GM23248 (cell line): Measurements from ENCODE around the gene CCNJL. TPM values are rescaled to one million over a fixed set of nuclear protein-coding genes. Genes with fewer than 3 reads are reported as not detected.

ENCODE experiments used
- DNase-seq: peaks from one replicate; pipeline ENCODE4 v3.0.0-alpha.2; 2015
- H2AFZ ChIP-seq: fragments of 200-600 bp; sonication (generic); 2 replicates; pipeline ENCODE4 v1.6.1; 2016; ENCODE audit warnings: antibody characterized with exemption
- H3F3A ChIP-seq: fragments of 200-600 bp; sonication (generic); 2 replicates; pipeline ENCODE4 v1.6.1; 2016; ENCODE audit warnings: mild to moderate bottlenecking, antibody characterized with exemption, mixed run types; ENCODE audit not compliant: insufficient read depth
- H3K27ac ChIP-seq: fragments of 200-600 bp; sonication (generic); 2 replicates; pipeline ENCODE4 v1.5.1; 2016; ENCODE audit warnings: mild to moderate bottlenecking
- H3K27me3 ChIP-seq: fragments of 200-600 bp; sonication (generic); replicated peaks from 2 replicates; pipeline ENCODE4 v1.6.1; 2016; ENCODE audit warnings: mild to moderate bottlenecking; ENCODE audit not compliant: insufficient read depth
- H3K36me3 ChIP-seq: fragments of 200-600 bp; sonication (generic); 2 replicates; pipeline ENCODE4 v1.6.1; 2016; ENCODE audit warnings: low read depth, mild to moderate bottlenecking
- H3K4me1 ChIP-seq: fragments of 200-600 bp; sonication (generic); 2 replicates; pipeline ENCODE4 v1.6.1; 2016; ENCODE audit warnings: mild to moderate bottlenecking; ENCODE audit not compliant: insufficient read depth
- H3K4me2 ChIP-seq: fragments of 200-600 bp; sonication (generic); one replicate; pipeline ENCODE4 v1.6.1; 2016; ENCODE audit warnings: mild to moderate bottlenecking; ENCODE audit not compliant: unreplicated experiment
- H3K4me3 ChIP-seq: fragments of 200-600 bp; sonication (generic); 2 replicates; pipeline ENCODE4 v1.5.1; 2016; ENCODE audit warnings: mild to moderate bottlenecking
- H3K79me2 ChIP-seq: fragments of 200-600 bp; sonication (generic); 2 replicates; pipeline ENCODE4 v1.6.1; 2016; ENCODE audit warnings: mild to moderate bottlenecking; ENCODE audit not compliant: insufficient read depth
- H3K9ac ChIP-seq: fragments of 200-600 bp; sonication (generic); 2 replicates; pipeline ENCODE4 v1.6.1; 2016; ENCODE audit warnings: mild to moderate bottlenecking
- H3K9me2 ChIP-seq: fragments of 200-600 bp; sonication (generic); 2 replicates; pipeline ENCODE4 v1.6.1; 2016; ENCODE audit warnings: mixed run types, mild to moderate bottlenecking, moderate library complexity; ENCODE audit not compliant: insufficient read depth
- H3K9me3 ChIP-seq: fragments of 200-600 bp; sonication (generic); one replicate; pipeline ENCODE4 v1.6.1; 2017; ENCODE audit warnings: low read depth
- H4K20me1 ChIP-seq: fragments of 200-600 bp; sonication (generic); 2 replicates; pipeline ENCODE4 v1.6.0; 2016; ENCODE audit not compliant: insufficient read depth
- EZH2 ChIP-seq: fragments of 200-600 bp; sonication (generic); IDR thresholded peaks from 2 replicates; pipeline ENCODE4 v1.6.1; 2018; ENCODE audit warnings: antibody characterized with exemption, mild to moderate bottlenecking; ENCODE audit not compliant: insufficient read depth, poor library complexity, severe bottlenecking
- EZH2phosphoT487 ChIP-seq: fragments of 200-600 bp; sonication (generic); IDR thresholded peaks from 2 replicates; pipeline ENCODE4 v1.6.1; 2018; ENCODE audit warnings: antibody characterized with exemption, moderate library complexity, mild to moderate bottlenecking, low read depth; ENCODE audit not compliant: insufficient read depth
- WGBS, 2 experiments: methylation state at CpG; one replicate each; pipeline ENCODE4 v1.1.6; 2015 to 2017; ENCODE audit warnings: low lambda C conversion rate in 2 of 2, low coverage in 1 of 2; ENCODE audit errors: missing lambda C conversion rate in 2 of 2; 5-methylcytosine and 5-hydroxymethylcytosine counted together
- in situ Hi-C: fragments of 300-500 bp; cut with MboI; formaldehyde crosslinking; loops from 2 replicates; pipeline ENCODE4 v1.15.0; 2020
- polyA plus RNA-seq: library from polyadenylated mRNA; unstranded; fragments of >200 nt; fragmentation: Nextera tagmentation; extraction: Ambion mirVana; gene quantifications from 2 replicates; pipeline ENCODE4 v1.2.1, GENCODE V29; 2016
- total RNA-seq: library from RNA; depleted of rRNA; stranded (reverse); fragments of >200 nt; shearing (Covaris generic); gene quantifications from 2 replicates; pipeline ENCODE4 v1.2.3, GENCODE V29; 2014

CCNJL gene
- total and polyA plus RNA-seq, 2 experiments from 2014 or later = 0.43 TPM; not detected in 1

- Histone ChIP-seq H3K79me2 (no peaks in the 10 kb centered on the region), H3K9me3 (no peaks in the 10 kb centered on the region), H3K4me1 (no peaks in the 10 kb centered on the region), H3K27ac (no peak overlapping the region), H2AFZ (no peak overlapping the region), H3K4me3 (no peak overlapping the region), H3K36me3 (no peaks in the 10 kb centered on the region), H4K20me1 (no peaks in the 10 kb centered on the region), H3F3A (no peaks in the 10 kb centered on the region), H3K4me2 (no peak overlapping the region), H3K9me2 (no peaks in the 10 kb centered on the region), H3K27me3 (no peaks in the 10 kb centered on the region; the same call in 1 of the 2 replicates), H3K9ac (no peak overlapping the region)
- WGBS, 2 experiments = 66 to 67% methylated on average over 5 of the region's 5 CpGs
- in situ Hi-C loops = no loop called here
- DNase-seq = no peak
- TF ChIP-seq EZH2phosphoT487 = no peak
- no peak for TF ChIP-seq EZH2
Observed at GRCh38 chr5:160274483-160274931, 37.9 kb downstream of the CCNJL start.

- Histone ChIP-seq H3K9ac (no peak overlapping the region), H3K27ac (no peak overlapping the region), H3K4me2 (no peak overlapping the region), H3F3A (no peaks in the 10 kb centered on the region), H3K4me1 (no peaks in the 10 kb centered on the region), H3K4me3 (no peak overlapping the region), H2AFZ (no peak overlapping the region), H3K36me3 (no peaks in the 10 kb centered on the region), H3K27me3 (no peaks in the 10 kb centered on the region; the same call in 1 of the 2 replicates), H4K20me1 (no peaks in the 10 kb centered on the region), H3K9me2 (no peaks in the 10 kb centered on the region), H3K79me2 (no peaks in the 10 kb centered on the region), H3K9me3 (no peaks in the 10 kb centered on the region)
- in situ Hi-C loops = no loop called here
- TF ChIP-seq EZH2phosphoT487 (no peak), EZH2 (no peak)
- no peak for DNase-seq
- WGBS, 2 experiments = 96 to 97% methylated on average over 2 of the region's 2 CpGs
Observed at GRCh38 chr5:160272889-160273288, 39.5 kb downstream of the CCNJL start.

- H3K27me3 ChIP-seq = no peaks in the 10 kb centered on the region; the same call in 1 of the 2 replicates
- no peak for TF ChIP-seq EZH2phosphoT487
- no peak for TF ChIP-seq EZH2
- no peak overlapping the region for H3K9ac ChIP-seq
- no peaks in the 10 kb centered on the region for H3K79me2 ChIP-seq
- no peaks in the 10 kb centered on the region for H3K9me2 ChIP-seq
- no peaks in the 10 kb centered on the region for H3K36me3 ChIP-seq
- H3F3A ChIP-seq = no peaks in the 10 kb centered on the region
- no peaks in the 10 kb centered on the region for H4K20me1 ChIP-seq
- 78 to 83% methylated on average over 3 of the region's 3 CpGs for WGBS, 2 experiments
- H3K9me3 ChIP-seq = no peaks in the 10 kb centered on the region
- DNase-seq = no peak
- no peak overlapping the region for H3K27ac ChIP-seq
- H3K4me1 ChIP-seq = no peaks in the 10 kb centered on the region
- in situ Hi-C loops = no loop called here
- no peak overlapping the region for H2AFZ ChIP-seq
- H3K4me3 ChIP-seq = no peak overlapping the region
- no peak overlapping the region for H3K4me2 ChIP-seq
Observed at GRCh38 chr5:160272264-160272663, 40.1 kb downstream of the CCNJL start.

GRCh38 chr5:160271836-160272235 lies 40.5 kb downstream of the CCNJL start:
- Histone ChIP-seq H3K36me3 (no peaks in the 10 kb centered on the region), H3K4me2 (no peak overlapping the region), H4K20me1 (no peaks in the 10 kb centered on the region), H3K79me2 (no peaks in the 10 kb centered on the region), H3K4me1 (no peaks in the 10 kb centered on the region), H3K9me3 (no peaks in the 10 kb centered on the region), H3K9me2 (no peaks in the 10 kb centered on the region), H3K9ac (no peak overlapping the region), H3F3A (no peaks in the 10 kb centered on the region), H2AFZ (no peak overlapping the region), H3K4me3 (no peak overlapping the region), H3K27me3 (no peaks in the 10 kb centered on the region; the same call in 1 of the 2 replicates), H3K27ac (no peak overlapping the region)
- DNase-seq = no peak
- WGBS, 2 experiments = 69 to 71% methylated on average over 6 of the region's 6 CpGs
- in situ Hi-C loops = no loop called here
- TF ChIP-seq EZH2phosphoT487 (no peak), EZH2 (no peak)

- Histone ChIP-seq H3F3A (no peaks in the 10 kb centered on the region), H3K4me2 (no peak overlapping the region), H2AFZ (no peak overlapping the region), H4K20me1 (no peaks in the 10 kb centered on the region), H3K4me3 (no peak overlapping the region), H3K9me2 (no peaks in the 10 kb centered on the region), H3K79me2 (no peaks in the 10 kb centered on the region), H3K27ac (no peak overlapping the region), H3K4me1 (no peaks in the 10 kb centered on the region), H3K27me3 (no peaks in the 10 kb centered on the region; the same call in 1 of the 2 replicates), H3K9me3 (no peaks in the 10 kb centered on the region), H3K9ac (no peak overlapping the region), H3K36me3 (no peaks in the 10 kb centered on the region)
- TF ChIP-seq EZH2 (no peak), EZH2phosphoT487 (no peak)
- DNase-seq = no peak
- in situ Hi-C loops = no loop called here
- WGBS, 2 experiments = 68 to 79% methylated on average over 8 of the region's 8 CpGs
Observed at GRCh38 chr5:160271396-160271795, 41.0 kb downstream of the CCNJL start.
